ENCODE results near the gene FAM237B.

DNA sequence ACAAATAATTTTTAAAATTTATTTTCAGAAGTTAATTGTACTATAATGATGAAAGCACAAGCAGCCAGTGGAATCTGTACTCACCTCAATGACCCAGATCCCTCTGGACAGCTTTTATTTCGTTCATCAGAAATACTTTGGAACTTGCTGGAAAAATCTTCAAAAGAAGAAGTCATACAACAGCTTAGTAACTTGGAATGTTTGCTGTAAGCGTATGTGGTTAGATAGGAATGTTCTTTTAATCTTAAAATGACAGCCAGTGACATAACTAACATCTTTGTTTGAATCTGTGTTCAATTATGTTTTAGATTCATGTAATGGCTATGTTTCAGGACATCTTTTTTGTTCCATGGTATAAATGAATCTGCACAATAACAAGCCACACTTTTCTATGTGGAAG lies 49.4 kb downstream of the FAM237B start:
- TF ChIP-seq POLR2AphosphoS5 (IDR thresholded peaks at IDR 0.05), result no peak
- TF ChIP-seq POLR2A (IDR thresholded peaks at IDR 0.05), result no peak
- TF ChIP-seq, protein P1, sequence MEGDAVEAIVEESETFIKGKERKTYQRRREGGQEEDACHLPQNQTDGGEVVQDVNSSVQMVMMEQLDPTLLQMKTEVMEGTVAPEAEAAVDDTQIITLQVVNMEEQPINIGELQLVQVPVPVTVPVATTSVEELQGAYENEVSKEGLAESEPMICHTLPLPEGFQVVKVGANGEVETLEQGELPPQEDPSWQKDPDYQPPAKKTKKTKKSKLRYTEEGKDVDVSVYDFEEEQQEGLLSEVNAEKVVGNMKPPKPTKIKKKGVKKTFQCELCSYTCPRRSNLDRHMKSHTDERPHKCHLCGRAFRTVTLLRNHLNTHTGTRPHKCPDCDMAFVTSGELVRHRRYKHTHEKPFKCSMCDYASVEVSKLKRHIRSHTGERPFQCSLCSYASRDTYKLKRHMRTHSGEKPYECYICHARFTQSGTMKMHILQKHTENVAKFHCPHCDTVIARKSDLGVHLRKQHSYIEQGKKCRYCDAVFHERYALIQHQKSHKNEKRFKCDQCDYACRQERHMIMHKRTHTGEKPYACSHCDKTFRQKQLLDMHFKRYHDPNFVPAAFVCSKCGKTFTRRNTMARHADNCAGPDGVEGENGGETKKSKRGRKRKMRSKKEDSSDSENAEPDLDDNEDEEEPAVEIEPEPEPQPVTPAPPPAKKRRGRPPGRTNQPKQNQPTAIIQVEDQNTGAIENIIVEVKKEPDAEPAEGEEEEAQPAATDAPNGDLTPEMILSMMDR (IDR thresholded peaks at IDR 0.05), result no peak
- TF ChIP-seq EP300 (IDR thresholded peaks at IDR 0.05; ENCODE audit: low read depth), result no peak
